Measurements from ENCODE around the gene SUSD1.

Gene SUSD1

GRCh38 chr9:112007575-112008240 is 167.4 kb downstream of the SUSD1 start:
- DNase-seq = no peak

DNA sequence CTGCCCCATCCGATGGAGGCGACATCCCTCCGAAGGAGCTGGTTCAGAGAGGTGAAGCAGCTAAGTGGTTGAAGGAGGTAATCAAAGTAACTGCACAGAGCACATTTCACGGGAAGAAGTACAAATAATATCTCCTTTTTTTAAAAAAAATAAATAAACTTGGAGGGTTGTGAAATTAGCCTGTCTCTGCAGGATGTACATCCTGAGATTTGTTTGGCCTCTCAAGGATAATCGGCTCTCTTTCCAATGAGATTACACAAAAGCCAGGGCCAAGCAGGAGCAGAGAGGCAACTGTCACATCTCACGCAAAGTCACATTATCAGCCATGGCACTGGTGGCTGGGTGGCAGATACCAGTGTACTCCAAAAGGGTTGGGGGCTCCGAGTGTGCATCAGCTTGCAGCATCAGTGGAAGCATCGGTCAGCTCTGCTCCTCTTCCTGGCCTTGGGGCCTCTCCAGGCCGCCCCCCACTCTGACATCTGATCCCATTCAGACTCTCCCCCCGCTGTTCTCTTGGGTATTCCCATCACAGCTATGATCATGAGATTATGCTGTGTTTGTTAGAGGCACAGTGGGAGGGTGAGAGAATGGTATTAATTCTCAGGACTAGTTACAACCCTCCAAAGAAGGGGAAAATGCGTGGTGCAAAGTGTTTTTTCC is 168.6 kb downstream of the SUSD1 start:
- DNase-seq = no peak

DNA sequence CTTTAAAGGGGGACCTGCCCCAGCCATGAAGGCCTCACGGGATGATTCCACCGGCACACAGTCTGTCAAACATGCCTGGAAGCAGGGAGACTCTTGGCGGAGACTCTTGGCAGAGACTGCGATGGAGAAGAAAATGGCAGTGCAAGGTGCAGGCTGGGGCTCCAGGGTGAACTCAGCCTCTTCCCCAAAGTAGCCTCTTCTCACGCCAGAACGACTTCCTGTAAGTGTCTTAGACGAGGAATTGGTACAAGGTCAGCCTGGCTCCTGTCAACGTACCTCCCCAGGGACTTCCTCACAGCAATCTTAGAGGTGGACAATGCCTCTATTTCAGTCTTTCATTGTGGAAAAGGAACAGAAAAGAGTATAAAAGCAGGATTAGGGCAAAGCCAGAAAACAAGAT is 169.2 kb downstream of the SUSD1 start:
- DNase-seq = no peak

GRCh38 chr9:112003538-112003937 is 171.6 kb downstream of the SUSD1 start:
- DNase-seq = no peak

- no peak for DNase-seq
Observed at GRCh38 chr9:112002847-112003457, 172.1 kb downstream of the SUSD1 start.

DNA sequence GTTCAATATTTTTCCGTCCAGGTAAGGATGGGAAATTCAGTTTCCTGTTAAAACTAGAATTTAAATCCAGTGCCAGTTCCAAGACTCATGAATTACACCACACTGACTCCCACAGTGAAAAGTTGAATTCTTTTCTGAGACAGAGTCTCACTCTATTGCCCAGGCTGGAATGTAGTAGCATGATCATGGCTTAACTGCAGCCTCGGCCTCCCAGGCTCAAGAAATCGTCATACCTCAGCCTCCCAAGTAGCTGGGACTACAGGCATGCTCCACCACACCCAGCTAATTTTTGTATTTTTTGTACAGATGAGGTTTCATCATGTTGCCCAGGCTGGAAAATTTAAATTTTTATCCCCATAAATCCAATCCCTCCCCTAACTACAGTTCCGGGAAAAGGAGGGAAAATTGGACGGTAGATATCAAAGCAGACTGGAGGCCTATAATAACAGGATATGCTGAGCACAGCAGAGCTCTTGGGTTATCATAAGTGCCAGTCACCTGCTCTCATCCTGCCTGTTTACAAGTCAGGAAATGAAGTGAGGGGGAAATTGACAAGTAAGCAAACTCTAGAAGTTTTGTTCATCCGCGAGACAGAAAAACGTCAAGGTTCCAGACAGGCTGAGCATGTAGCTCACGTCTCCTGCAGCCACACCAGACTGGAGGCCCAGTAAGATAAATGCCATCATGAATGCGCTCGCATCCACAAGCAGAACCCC is 172.8 kb downstream of the SUSD1 start:
- no peak for DNase-seq

- DNase-seq = no peak
Observed at GRCh38 chr9:112000743-112001142, 174.4 kb downstream of the SUSD1 start.

DNA sequence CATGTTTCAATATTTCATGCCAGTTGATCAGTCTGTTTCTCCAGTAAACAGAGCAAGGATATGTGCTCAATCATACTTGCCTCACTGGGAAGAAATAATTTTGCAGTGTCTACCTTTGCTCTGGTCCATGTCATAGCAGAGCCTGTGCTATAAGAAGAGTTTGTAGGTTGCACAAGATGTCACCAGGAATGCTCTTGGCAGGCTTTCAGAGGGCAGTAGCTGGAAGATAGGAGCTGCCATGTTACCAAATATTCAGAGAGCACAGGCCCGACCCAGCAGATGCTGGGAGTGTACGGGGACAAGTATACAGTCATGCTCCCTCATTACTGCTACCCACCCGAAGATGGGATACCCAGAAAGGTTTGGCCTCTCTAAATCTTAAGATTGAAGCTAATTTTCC is 175.8 kb downstream of the SUSD1 start:
- DNase-seq = no peak

DNA sequence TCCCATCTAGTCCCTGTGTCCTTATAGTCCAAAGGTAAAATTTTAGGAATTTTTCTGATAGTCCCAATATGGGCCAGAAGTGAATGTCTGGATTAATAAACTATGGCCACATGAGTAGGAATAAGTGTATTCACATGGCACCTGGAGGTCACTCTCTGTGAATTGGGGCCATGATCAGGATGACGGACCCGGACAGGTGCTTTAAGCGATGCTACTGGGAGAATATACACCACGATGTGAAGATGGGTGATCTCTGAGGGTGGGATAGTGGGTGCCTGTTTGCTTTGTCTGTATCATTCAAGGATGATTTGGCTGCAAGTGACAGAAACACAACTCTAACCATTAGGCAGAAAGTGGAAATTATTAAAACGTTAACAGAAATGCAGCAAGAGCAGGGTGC is 177.3 kb downstream of the SUSD1 start:
- no peak for DNase-seq

DNA sequence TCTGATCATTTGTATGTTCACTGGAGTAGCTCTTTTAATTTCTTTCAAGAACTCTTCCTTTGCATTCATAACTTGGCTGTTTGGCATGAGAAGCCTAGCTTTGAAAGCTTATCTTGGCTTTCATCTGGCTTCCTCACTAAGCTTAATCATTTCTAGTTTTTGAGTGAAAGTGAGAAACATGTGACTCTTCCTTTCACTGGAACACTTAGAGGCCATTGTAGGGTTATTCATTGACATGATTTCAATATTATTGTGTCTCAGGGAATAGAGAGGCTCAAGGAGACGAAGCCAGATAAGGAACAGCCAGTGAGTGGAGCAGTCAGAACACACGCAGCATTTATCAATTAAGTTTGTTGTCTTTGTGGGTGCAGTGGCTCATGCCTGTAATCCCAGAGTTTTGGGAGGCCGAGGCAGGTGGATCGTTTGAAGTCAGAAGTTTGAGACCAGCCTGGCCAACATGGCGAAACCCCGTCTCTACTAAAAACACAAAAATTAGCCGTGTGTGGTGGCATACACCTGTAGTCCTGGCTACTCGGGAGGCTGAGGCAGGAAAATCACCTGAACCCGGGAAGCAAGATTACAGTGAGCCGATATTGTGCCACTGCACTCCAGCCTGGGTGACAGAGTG is 180.2 kb downstream of the SUSD1 start:
- DNase-seq = no peak

- no peak for DNase-seq
Observed at GRCh38 chr9:111993319-111993718, 181.8 kb downstream of the SUSD1 start.

GRCh38 chr9:111992523-111992922 is 182.6 kb downstream of the SUSD1 start:
- DNase-seq = no peak

- DNase-seq = no peak
Observed at GRCh38 chr9:111991179-111991578, 183.9 kb downstream of the SUSD1 start.

Measured in right forelimb (tissue), 1 donor.